Epithelial cell of alveolus of lung (primary cell): ENCODE results near the gene CFAP97D1. TPM values are rescaled to one million over a fixed set of nuclear protein-coding genes. Genes with fewer than 3 reads are reported as not detected.

Experiments
- total RNA-seq: library from RNA; depleted of rRNA; stranded (reverse); fragments of >200 nt; gene quantifications from 2 replicates; pipeline ENCODE4 v1.2.1, GENCODE V29; 2015

The CFAP97D1 gene
- not detected in 2 replicates for total RNA-seq

DNA sequence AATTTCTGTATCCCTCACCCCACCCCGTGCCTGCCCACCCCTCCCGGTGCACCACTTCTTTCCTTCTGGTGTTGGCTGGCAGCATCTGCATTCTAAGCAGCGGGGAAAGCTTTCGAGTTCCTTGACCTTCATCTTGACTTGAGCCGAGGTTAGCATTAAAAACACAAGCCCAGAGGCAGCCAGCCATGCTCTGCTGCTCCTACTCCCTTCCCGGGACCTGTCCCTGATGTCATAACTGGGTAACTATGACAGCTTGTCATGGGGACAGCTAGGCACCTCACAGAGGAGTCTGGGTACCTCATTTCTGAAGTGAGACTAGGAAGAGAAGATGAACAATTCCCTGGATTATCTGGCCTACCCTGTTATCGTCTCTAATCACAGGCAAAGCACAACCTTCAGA lies at the start of gene CFAP97D1:
CFAP97D1 (plus strand) TSS at position 301 of the 400 bp plus-strand sequence; CDS start at position 329, 28 bp downstream.

DNA sequence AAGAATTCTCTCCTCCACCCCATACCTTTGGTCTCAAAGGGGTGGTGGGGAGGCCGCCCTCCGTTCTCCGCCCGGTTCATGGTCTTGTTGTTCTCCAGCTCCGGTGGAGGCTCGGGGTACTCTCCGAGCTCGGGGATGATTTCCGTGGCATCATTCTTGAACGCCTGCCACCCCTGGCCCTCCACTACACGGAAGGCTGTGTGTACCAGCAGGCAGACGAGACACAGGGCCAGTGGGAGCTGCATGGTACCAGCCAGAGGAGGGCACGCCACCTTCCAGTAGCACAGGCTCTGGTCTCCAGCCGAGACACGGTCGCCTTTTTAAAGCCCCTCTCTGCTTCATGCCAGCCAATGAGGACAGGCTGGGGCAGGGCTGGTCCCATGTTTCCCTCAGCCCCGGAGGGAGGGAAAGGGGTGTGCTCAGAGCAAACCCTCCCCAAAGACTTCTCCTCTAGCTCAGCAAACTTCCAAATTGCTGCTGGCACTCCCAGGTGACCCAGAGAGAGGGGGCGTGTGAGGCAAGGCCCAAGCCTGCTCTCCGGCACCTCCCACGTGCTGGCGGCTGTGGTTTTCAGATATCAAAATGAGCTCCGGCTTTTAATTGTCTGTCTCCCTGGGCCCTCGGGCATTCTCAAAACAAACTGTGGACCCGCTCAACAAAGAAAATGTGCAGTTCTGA lies 21.6 kb upstream of the CFAP97D1 start, which contains the start of gene SOST:
SOST (minus strand) TSS at position 295 of the 678 bp plus-strand sequence; CDS start at position 245, 50 bp downstream.

DNA sequence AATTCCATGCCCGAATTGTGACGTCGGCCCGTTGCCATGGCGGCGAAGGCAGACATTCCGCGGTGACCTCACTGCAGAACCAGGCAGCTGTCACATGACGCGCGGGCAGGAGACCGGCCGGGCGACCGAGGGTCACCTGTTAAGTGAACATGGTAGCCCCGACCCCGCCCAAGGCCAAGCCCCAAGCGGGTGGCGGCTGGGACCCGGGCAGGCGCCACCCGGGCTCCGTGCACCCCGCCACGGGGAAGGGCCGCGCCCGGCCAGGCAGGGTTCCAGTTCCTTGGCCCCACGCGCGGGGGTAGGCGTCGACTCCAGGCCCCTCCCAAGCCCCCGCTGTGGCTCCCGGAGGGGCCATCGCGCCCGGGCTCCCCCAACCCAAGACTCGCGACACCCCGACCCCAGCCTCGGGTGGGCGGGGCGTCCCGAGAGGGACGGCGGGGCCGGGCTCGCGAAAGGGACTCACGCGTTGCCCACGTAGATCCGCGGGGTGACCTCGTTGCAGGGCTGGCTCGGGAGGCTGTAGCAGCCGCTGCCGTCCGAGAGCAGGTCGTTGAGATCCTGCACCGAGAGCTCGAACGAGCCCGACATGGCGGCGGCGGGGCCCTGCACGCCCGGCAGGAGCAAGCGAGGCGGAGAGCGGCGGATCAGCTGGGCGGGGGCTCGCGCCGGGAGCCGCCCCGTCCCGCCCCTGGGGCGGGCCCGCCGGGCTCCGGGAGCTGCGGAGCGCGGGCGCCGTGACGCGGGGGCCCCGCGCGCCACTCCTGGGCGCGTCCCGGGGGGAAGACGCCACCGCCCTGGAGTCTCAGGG lies 1.7 kb upstream of the CFAP97D1 start, which contains the start of gene DUSP3:
DUSP3 (minus strand) TSS at position 641 of the 808 bp plus-strand sequence; CDS start at position 588, 53 bp downstream.

DNA sequence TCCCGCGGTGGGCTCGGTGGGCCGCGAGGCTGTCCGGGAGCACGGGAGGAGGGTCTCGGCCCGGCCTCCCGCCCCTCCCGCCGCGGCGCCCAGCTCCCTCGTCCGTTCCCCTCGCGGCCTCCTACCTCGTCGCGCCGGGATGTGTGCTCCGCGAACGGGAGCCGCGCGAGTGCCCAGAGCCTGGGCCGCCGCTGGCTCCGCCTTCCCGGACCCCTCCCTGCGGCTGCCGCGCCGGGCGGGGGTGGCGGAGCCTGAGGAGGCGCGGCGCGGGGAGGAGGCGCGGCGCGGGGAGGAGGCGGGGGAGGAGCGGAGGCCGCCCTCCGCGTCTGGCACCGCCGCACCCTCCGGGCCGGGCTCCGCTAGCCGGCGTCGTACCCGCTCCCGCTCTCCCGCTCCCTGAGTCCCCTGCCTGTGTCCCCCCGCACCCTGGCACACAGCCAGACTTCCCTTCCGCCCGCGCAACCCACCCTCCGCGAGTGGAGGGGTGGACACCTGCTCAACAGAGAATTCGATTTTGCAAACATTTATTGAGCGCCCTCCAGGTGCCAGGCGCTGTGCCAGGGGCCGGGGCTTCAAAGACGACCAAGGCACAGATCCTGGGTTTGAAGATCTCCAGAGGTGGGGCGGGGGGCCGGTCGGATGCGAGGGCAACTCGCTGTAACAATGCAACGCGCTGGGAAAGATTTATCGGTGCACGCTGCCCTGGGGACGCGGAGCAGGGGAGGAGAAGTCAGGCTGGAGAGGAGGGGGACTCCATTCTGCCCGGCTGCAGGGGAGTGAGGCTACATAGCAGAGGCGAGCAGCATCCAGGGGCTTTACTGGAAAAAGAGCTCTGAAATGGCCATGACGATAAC lies 53.0 kb downstream of the CFAP97D1 start, which contains the start of gene MPP3:
MPP3 (minus strand) TSS at position 171 of the 854 bp plus-strand sequence. CDS start 1,240 bp downstream, outside the sequence.

Other genes starting within 250 kb of the CFAP97D1 start
- 10.8 and 42.8 TPM in 2 replicates for gene ETV4, start 234.1 kb upstream of the CFAP97D1 start, total RNA-seq
- 0.13 TPM in 1 of 2 replicates, not detected in the other for gene MEOX1, start 118.5 kb upstream of the CFAP97D1 start, total RNA-seq
- not detected in 2 replicates for gene SOST, start 21.6 kb upstream of the CFAP97D1 start, total RNA-seq
- 17.8 and 33.5 TPM in 2 replicates for gene DUSP3, start 1.5 kb upstream of the CFAP97D1 start, total RNA-seq
- 4.1 and 4.8 TPM in 2 replicates for gene MPP3, start 52.7 kb downstream of the CFAP97D1 start, total RNA-seq
- not detected in 2 replicates for gene CD300LG, start 66.7 kb downstream of the CFAP97D1 start, total RNA-seq
- 3.9 and 5.7 TPM in 2 replicates for gene MPP2, start 127.1 kb downstream of the CFAP97D1 start, total RNA-seq
- not detected in 2 replicates for gene PPY, start 162.0 kb downstream of the CFAP97D1 start, total RNA-seq
- gene PYY, start 173.5 kb downstream of the CFAP97D1 start, total RNA-seq = 0.13 TPM in 1 of 2 replicates, not detected in the other
- gene NAGS, start 224.2 kb downstream of the CFAP97D1 start, total RNA-seq = 7.5 and 13.6 TPM in 2 replicates
- 46.8 and 92.9 TPM in 2 replicates for gene TMEM101, start 234.5 kb downstream of the CFAP97D1 start, total RNA-seq